HL-60 (cell line): ENCODE data around the gene CFAP68.
"Not testable (repeated sequence)": the region's sequence is repeated elsewhere in the genome, so short reads cannot be mapped to it uniquely, and the experiment has no call there.

Source experiments
- DNase-seq, 2 experiments: peaks; one replicate each; pipeline ENCODE4 v3.0.0-alpha.2; 2010 to 2020; ENCODE audit warnings: low read depth in 1 of 2, low spot score in 1 of 2
- H3K27ac ChIP-seq: fragments of 250-450 bp; sonication (Bioruptor Pico); replicated peaks from 2 replicates; pipeline ENCODE4 v1.5.1; 2020; ENCODE audit warnings: mild to moderate bottlenecking, moderate library complexity
- H3K27me3 ChIP-seq: fragments of 250-450 bp; sonication (Bioruptor Pico); 2 replicates; pipeline ENCODE4 v1.5.1; 2021; ENCODE audit warnings: mild to moderate bottlenecking, moderate library complexity; ENCODE audit not compliant: insufficient read depth, poor library complexity, severe bottlenecking
- H3K4me3 ChIP-seq: replicated peaks from 2 replicates; pipeline ENCODE4 v1.5.1; 2011; ENCODE audit warnings: mild to moderate bottlenecking, control low read depth, low read length; ENCODE audit not compliant: insufficient read depth
- CTCF ChIP-seq: IDR thresholded peaks from one replicate; pipeline ENCODE4 v1.5.1; 2011; ENCODE audit warnings: low read length, control low read depth, inconsistent platforms; ENCODE audit not compliant: insufficient read depth
- GABPA ChIP-seq: IDR thresholded peaks from 2 replicates; pipeline ENCODE4 v1.6.1; 2012; ENCODE audit warnings: low read depth
- POLR2AphosphoS5 ChIP-seq: IDR thresholded peaks from 2 replicates; pipeline ENCODE4 v1.6.1; 2012; ENCODE audit warnings: low read depth
- SPI1 ChIP-seq: IDR thresholded peaks from 2 replicates; pipeline ENCODE4 v1.6.1; 2012; ENCODE audit warnings: low read depth, mild to moderate bottlenecking, borderline replicate concordance
- TF ChIP-seq, protein P1 (sequence below): IDR thresholded peaks from 2 replicates; pipeline ENCODE4 v1.6.1; 2012; ENCODE audit warnings: low read depth; ENCODE audit not compliant: insufficient replicate concordance

Gene CFAP68

GRCh38 chr11:111871693-111872161 lies 7.6 kb upstream of the CFAP68 start:
- no peak for DNase-seq
- Histone ChIP-seq H3K27ac (peak overlapping the region; percentile 68), H3K4me3 (peak overlapping the region; percentile 68), H3K27me3 (no peaks in the 10 kb centered on the region)
- TF ChIP-seq CTCF, result no peak
- no peak for TF ChIP-seq POLR2AphosphoS5
- TF ChIP-seq GABPA, result no peak

GRCh38 chr11:111878385-111878848 lies 924 bp upstream of the CFAP68 start:
- peak in 1 of 2 experiments; percentile 17 for DNase-seq
- peak overlapping the region; percentile 93 for H3K27ac ChIP-seq
- H3K27me3 ChIP-seq, result no peaks in the 10 kb centered on the region
- H3K4me3 ChIP-seq, result peak overlapping the region; percentile 71
- TF ChIP-seq GABPA (no peak), CTCF (no peak), SPI1 (peak; percentile 3; the same call in 1 of the 2 replicates)
- TF ChIP-seq, protein P1, sequence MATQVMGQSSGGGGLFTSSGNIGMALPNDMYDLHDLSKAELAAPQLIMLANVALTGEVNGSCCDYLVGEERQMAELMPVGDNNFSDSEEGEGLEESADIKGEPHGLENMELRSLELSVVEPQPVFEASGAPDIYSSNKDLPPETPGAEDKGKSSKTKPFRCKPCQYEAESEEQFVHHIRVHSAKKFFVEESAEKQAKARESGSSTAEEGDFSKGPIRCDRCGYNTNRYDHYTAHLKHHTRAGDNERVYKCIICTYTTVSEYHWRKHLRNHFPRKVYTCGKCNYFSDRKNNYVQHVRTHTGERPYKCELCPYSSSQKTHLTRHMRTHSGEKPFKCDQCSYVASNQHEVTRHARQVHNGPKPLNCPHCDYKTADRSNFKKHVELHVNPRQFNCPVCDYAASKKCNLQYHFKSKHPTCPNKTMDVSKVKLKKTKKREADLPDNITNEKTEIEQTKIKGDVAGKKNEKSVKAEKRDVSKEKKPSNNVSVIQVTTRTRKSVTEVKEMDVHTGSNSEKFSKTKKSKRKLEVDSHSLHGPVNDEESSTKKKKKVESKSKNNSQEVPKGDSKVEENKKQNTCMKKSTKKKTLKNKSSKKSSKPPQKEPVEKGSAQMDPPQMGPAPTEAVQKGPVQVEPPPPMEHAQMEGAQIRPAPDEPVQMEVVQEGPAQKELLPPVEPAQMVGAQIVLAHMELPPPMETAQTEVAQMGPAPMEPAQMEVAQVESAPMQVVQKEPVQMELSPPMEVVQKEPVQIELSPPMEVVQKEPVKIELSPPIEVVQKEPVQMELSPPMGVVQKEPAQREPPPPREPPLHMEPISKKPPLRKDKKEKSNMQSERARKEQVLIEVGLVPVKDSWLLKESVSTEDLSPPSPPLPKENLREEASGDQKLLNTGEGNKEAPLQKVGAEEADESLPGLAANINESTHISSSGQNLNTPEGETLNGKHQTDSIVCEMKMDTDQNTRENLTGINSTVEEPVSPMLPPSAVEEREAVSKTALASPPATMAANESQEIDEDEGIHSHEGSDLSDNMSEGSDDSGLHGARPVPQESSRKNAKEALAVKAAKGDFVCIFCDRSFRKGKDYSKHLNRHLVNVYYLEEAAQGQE, result peak; percentile 22

GRCh38 chr11:111879637-111879960 lies 258 bp downstream of the CFAP68 start:
- DNase-seq, result no peak
- TF ChIP-seq POLR2AphosphoS5 (no peak), SPI1 (no peak), GABPA (no peak), CTCF (no peak)
- TF ChIP-seq, protein P1, result no peak
- peak overlapping the region; percentile 71 for H3K4me3 ChIP-seq
- peak overlapping the region; percentile 93 for H3K27ac ChIP-seq
- H3K27me3 ChIP-seq, result no peaks in the 10 kb centered on the region

DNA sequence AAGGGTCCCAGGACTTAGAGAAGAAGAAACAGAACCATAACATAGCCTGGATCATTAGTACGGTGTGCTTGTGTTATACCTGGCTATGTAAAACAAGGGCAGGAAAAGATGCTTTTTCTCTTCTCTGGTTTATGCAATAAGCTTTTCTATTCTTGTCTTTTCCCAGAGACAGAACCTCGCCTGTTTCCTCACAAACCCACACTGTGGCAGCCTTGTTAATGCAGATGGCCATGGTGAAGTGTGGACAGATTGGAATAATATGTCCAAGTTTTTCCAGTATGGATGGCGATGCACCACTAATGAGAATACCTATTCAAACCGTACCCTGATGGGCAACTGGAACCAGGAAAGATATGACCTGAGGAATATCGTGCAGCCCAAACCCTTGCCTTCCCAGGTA lies 2.9 kb downstream of the CFAP68 start:
- no peak overlapping the region for H3K4me3 ChIP-seq
- no peak for DNase-seq
- TF ChIP-seq POLR2AphosphoS5, result no peak
- no peaks in the 10 kb centered on the region for H3K27me3 ChIP-seq
- no peak overlapping the region for H3K27ac ChIP-seq

DNA sequence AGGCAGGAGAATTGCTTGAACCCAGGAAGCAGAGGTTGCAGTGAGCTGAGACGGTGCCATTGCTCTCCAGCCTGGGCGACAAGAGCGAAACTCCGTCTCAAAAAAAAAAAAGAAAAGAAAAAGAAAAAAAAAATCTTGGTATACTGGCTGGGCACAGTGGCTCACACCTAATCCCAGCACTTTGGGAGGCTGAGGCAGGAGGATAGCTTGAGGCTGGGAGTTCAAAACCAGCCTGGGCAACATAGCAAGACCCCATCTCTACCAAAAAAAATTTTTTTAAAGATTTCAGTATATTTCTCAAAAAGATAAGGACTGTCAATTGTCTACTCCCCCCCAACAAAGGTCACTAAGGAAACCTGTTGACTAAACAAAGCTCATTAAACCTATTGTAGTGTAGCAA lies 5.7 kb downstream of the CFAP68 start:
- H3K4me3 ChIP-seq, DNase-seq, H3K27ac ChIP-seq, H3K27me3 ChIP-seq: not testable (repeated sequence)
